Caki2 (cell line): Measurements from ENCODE around the gene ALK. TPM values are rescaled to one million over a fixed set of nuclear protein-coding genes. Genes with fewer than 3 reads are reported as not detected.

ENCODE experiments used
- DNase-seq: peaks from one replicate; pipeline ENCODE4 v3.0.0-alpha.2; 2015; ENCODE audit warnings: low read depth
- in situ Hi-C: cut with HindIII; loops from 2 replicates; pipeline ENCODE4 v1.10.0; 2016; ENCODE audit warnings: low sequenced_read_pairs, low pct_unique_long_range_greater_than_20kb, mixed read lengths
- total RNA-seq: library from RNA; depleted of rRNA; stranded (reverse); fragments of >200 nt; shearing (Covaris generic); gene quantifications from 2 replicates; pipeline ENCODE4 v1.2.3, GENCODE V29; 2014; ENCODE audit warnings: low replicate concordance

Gene ALK
- total RNA-seq, 1 experiment from 2014 or later = not detected

GRCh38 chr2:29917781-29918180 lies 3.6 kb downstream of the ALK start:
- in situ Hi-C loops = no loop called here

GRCh38 chr2:29916571-29916970 lies 4.8 kb downstream of the ALK start:
- in situ Hi-C loops = no loop called here
- DNase-seq = no peak

More at GRCh38 chr2:29917781-29918180, 3.6 kb downstream of the ALK start:
- no peak for DNase-seq

DNA sequence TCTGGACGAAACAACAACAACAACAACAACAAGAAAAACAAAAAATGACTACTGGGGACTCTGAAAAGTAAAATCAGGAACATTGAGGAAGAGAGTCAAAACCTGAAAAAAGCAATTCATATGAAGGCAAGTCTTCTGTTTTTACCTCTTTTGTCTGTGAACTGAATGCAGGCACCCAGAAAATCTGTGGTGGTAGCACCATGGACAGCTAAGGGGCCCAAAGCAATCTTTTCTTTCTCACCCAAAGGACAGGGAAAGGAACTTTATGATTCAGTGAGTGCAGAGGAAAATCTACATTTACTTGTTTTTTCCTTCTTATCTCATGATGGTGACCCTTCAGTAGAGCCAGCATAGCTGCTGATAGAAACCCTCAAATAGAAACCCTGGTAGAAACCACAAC lies 10.4 kb downstream of the ALK start:
- DNase-seq = no peak
- in situ Hi-C loops = no loop called here

GRCh38 chr2:29910465-29910864 lies 10.9 kb downstream of the ALK start:
- in situ Hi-C loops = no loop called here
- DNase-seq = no peak

- in situ Hi-C loops = no loop called here
- DNase-seq = no peak
These were observed 19.0 kb downstream of the ALK start for GRCh38 chr2:29902356-29902755.

- in situ Hi-C loops = no loop called here
- DNase-seq = no peak
These were observed 20.3 kb downstream of the ALK start for GRCh38 chr2:29900971-29901633.

GRCh38 chr2:29898999-29899398 lies 22.4 kb downstream of the ALK start:
- DNase-seq = no peak
- in situ Hi-C loops = no loop called here

DNA sequence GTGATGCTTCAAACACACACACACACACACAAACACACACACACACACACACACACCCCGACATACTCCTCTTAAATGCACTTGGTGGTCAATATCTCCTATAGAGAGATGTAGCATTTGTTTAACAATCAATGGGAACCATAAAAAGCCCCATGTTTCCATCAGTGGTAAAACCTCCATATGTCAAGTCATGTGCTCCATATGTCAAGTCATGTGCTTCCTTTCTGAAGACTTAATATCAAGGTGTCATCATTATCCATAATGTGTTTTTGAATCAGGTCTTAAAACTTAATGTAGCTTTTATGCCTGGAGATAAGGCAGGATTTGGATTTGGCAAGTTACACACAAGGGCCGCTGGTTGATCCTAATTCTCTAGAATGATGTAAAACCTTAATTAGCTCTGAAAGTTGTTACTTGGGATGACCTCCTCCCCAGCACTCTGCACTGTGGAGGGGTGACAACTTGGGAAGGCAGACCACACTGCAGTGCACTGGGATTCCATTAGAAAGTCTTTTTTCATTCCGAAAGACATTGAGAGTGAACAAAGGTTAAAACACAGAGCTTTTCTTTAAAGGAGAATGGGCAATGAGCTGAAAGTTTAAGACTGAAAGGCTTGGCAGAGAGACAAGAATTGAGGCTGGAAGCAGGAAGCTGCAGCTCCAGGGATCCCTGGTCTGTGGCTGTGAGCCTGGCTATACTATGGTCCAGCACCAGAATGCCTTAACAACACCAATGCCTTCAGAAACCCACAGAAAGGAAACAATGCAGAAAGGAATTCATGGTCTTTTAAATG lies 26.4 kb downstream of the ALK start:
- no peak for DNase-seq
- in situ Hi-C loops = no loop called here

GRCh38 chr2:29892585-29893259 lies 28.7 kb downstream of the ALK start:
- DNase-seq = no peak
- in situ Hi-C loops = no loop called here

GRCh38 chr2:29881089-29881730 lies 40.2 kb downstream of the ALK start:
- in situ Hi-C loops = no loop called here
- no peak for DNase-seq

DNA sequence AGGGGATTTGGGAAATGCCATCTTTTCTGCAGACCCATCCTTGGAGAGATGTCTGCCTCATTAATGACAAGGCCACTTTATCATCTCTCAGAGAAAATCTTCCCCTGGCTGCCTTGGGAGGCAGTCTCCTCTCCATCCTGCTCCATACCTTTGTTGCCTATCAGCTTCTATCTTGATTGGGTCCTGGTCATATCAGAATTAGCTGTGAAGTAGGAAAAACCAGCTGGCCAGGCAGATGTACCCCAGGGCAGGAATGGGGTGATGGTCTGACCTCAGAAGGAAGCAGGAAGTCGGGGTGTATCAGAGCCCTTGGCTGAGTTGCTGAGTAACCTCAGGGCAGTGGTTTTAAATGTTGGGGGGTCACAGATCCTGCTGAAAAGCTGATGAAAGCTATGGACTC lies 41.3 kb downstream of the ALK start:
- DNase-seq = no peak

DNA sequence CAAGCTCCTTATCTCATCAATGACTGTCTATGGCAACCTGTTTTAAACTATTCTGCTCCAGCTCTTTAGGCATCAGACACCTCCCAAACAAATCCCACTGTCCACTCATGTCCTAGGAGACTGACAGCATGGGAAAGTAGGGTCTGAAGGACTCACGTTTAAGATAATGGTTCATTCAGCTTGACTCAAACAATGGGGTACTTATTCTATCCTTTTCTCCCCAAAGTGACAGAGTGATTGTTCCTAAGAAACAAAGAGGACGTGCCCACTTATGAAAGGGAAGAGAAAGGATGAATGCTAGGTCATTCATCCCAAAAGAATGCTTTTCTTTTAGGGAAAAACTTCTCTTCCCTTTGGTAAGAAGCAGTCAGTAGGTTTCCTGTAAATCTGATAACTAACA lies 41.9 kb downstream of the ALK start:
- no peak for DNase-seq
- in situ Hi-C loops = no loop called here

More for the DNA sequence above, 41.3 kb downstream of the ALK start:
- in situ Hi-C loops = no loop called here

- in situ Hi-C loops = no loop called here
- peak; percentile 97 for DNase-seq
These were observed 42.5 kb downstream of the ALK start for GRCh38 chr2:29878898-29879297.

DNA sequence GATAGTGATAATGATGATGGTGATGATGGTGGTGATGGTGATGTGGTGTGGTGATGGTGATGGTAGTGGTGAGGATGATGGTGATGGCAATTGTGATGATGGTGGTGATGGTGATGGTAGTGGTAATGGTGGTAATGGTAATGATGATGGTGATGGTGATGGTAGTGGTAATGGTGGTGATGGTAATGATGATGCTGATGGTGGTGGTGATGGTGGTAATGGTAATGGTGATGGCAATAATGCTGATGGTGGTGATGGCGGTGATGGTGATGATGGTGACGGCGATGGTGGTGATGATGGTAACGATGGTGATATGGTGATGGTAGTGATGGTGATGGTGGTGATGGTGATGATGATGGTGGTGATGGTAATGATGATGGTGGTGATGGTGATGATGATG lies 45.0 kb downstream of the ALK start:
- in situ Hi-C loops = no loop called here

DNA sequence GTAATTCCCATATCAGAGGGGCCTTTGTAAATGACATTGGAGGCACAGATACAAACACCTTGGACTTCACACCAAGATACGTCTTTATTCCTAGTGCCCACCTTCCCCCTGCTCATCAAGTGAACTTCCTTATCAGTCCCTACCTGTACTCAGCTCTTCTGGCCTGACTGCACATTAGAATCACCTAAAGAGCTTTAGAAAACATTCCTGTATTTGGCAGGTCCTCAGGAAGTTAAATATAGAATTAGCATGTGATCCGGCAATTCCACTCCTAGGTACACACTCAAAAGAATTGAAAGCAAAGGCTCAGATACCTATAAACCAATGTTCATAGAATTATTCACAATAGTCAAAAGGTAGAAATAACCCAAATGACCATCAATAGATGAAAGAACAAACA lies 46.6 kb downstream of the ALK start:
- in situ Hi-C loops = no loop called here
- DNase-seq = no peak

More for the DNA sequence above, 45.0 kb downstream of the ALK start:
- no peak for DNase-seq

GRCh38 chr2:29872870-29873269 lies 48.5 kb downstream of the ALK start:
- DNase-seq = no peak
- in situ Hi-C loops = no loop called here

GRCh38 chr2:29871541-29871940 lies 49.8 kb downstream of the ALK start:
- no peak for DNase-seq
- in situ Hi-C loops = no loop called here

GRCh38 chr2:29865512-29865911 lies 55.9 kb downstream of the ALK start:
- in situ Hi-C loops = no loop called here
- no peak for DNase-seq

DNA sequence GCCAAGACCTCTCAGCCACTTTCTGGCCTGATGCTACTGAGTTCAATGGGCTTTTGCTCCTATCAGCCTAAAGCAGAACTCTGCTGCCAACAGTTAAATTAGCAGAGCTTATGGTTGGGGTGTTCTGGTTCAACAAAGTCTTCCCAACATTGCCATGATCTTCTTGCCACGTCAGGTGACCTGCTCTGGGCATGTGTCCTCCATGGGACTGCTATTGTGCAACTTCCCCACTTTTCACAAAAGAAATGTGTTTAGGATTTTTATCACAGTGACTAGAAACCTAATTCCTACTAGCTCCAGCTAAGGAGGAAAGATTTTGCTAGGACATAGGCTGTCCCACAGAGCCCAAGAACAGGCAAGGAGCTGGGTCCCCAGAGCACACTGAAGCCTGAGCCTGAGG lies 56.4 kb downstream of the ALK start:
- in situ Hi-C loops = no loop called here
- DNase-seq = no peak
